ENCODE measurements around the gene MAN2C1. TPM values are rescaled to one million over a fixed set of nuclear protein-coding genes. Genes with fewer than 3 reads are reported as not detected.

MAN2C1 gene
- total and polyA plus RNA-seq, 9 of the 15 experiments (the other 6 are each of a cell fraction or from before 2014, with no cell fraction given): 2.0 to 141 (median 39.9) TPM

GRCh38 chr15:75367913-75368688 is at the start of gene MAN2C1 (continued):
- TF ChIP-seq HDAC2 (IDR thresholded peaks at IDR 0.05) (peak; percentile 41; the same call in 1 of the 2 replicates), SNIP1 (IDR thresholded peaks at IDR 0.05; ENCODE audit: low read depth) (no peak), ZNF695 (CRISPR knock-in tag; IDR thresholded peaks at IDR 0.05) (no peak), MAX (CRISPR knock-in tag; IDR thresholded peaks at IDR 0.05) (0 out of 2 replicates have a peak, but pooled peaks have one; percentile 64), KLF16 (IDR thresholded peaks at IDR 0.05) (no peak), ZZZ3 (IDR thresholded peaks at IDR 0.05) (no peak), ZBTB9 (CRISPR knock-in tag; IDR thresholded peaks at IDR 0.05) (peak; percentile 59; the same call in 1 of the 2 replicates), BRF1 (IDR thresholded peaks at IDR 0.05; ENCODE audit: borderline replicate concordance, extremely low read depth, insufficient read length) (no peak), KLF1 (tag; IDR thresholded peaks at IDR 0.05) (peak; percentile 81), CREB1 (IDR thresholded peaks at IDR 0.05) (peak; percentile 69), CREB1 (CRISPR knock-in tag; IDR thresholded peaks at IDR 0.05) (peak; percentile 88), MAFG (tag; conservative IDR thresholded peaks at IDR 0.05) (no peak), ZC3H11A (IDR thresholded peaks at IDR 0.05; ENCODE audit: low read depth, low read length) (peak; percentile 96; the same call in 1 of the 2 replicates), TEAD4 (IDR thresholded peaks at IDR 0.05; ENCODE audit: low read length) (peak; percentile 41; the same call in 1 of the 2 replicates), TEAD4 (CRISPR knock-in tag; IDR thresholded peaks at IDR 0.05; ENCODE audit: borderline replicate concordance) (no peak), ZFP30 (CRISPR knock-in tag; IDR thresholded peaks at IDR 0.05; ENCODE audit: borderline replicate concordance) (no peak), WHSC1 (IDR thresholded peaks at IDR 0.05; ENCODE audit: low read length) (no peak), CBX1 (IDR thresholded peaks at IDR 0.05; ENCODE audit: low read depth) (no peak; the same call in none of the 2 replicates), PML (IDR thresholded peaks at IDR 0.05; ENCODE audit: low read length) (peak; percentile 86), TFAP4 (CRISPR knock-in tag; IDR thresholded peaks at IDR 0.05; ENCODE audit: borderline replicate concordance) (peak; percentile 92), ZNF277 (CRISPR knock-in tag; IDR thresholded peaks at IDR 0.05; ENCODE audit: borderline replicate concordance) (no peak), C11orf30 (IDR thresholded peaks at IDR 0.05; ENCODE audit: low read depth) (peak; percentile 95), E2F4 (CRISPR knock-in tag; IDR thresholded peaks at IDR 0.05; ENCODE audit: low read depth) (no peak; the same call in 1 of the 2 replicates), NCOA2 (IDR thresholded peaks at IDR 0.05; ENCODE audit: partially characterized antibody in 2 of 2) (no peak), BDP1 (IDR thresholded peaks at IDR 0.05; ENCODE audit: insufficient read depth, insufficient read length) (no peak)
